ENCODE results near the gene PEPD. TPM values are rescaled to one million over a fixed set of nuclear protein-coding genes. Genes with fewer than 3 reads are reported as not detected.

Gene PEPD
- total RNA-seq, 1 experiment from 2014 or later = 18.3 TPM

GRCh38 chr19:33464733-33465115, 56.9 kb downstream of the PEPD start:
- Mint-ChIP-seq H3K27me3 (ENCODE audit: insufficient read depth, unreplicated experiment) (no peaks in the 10 kb centered on the region), H3K9me3 (ENCODE audit: unreplicated experiment) (no peaks in the 10 kb centered on the region), H3K27ac (ENCODE audit: low read depth, unreplicated experiment) (no peak overlapping the region), H3K4me3 (ENCODE audit: unreplicated experiment) (no peak overlapping the region), H3K36me3 (ENCODE audit: insufficient read depth, unreplicated experiment) (no peaks in the 10 kb centered on the region), H3K4me1 (ENCODE audit: insufficient read depth, unreplicated experiment) (no peaks in the 10 kb centered on the region)
- no peak for TF ChIP-seq CTCF (IDR thresholded peaks at IDR 0.05; ENCODE audit: unreplicated experiment)
- intact Hi-C loops (cut with micrococcal nuclease) = no loop called here
- POLR2A ChIA-PET = no interaction called here
- DNase-seq (ENCODE audit: unreplicated experiment) = no peak
- BruUV-seq (replicated peaks) = no TSS peak
- CTCF ChIA-PET = interaction anchor here (0.6 to 1.4 kb wide), 2 partner anchors 223 to 313 kb away, joined by 3 read pairs; no protein-coding TSS in a partner anchor

GRCh38 chr19:33464010-33464732, 57.4 kb downstream of the PEPD start:
- DNase-seq (ENCODE audit: unreplicated experiment) = no peak
- Mint-ChIP-seq H3K27me3 (ENCODE audit: insufficient read depth, unreplicated experiment) (no peaks in the 10 kb centered on the region), H3K36me3 (ENCODE audit: insufficient read depth, unreplicated experiment) (no peaks in the 10 kb centered on the region), H3K9me3 (ENCODE audit: unreplicated experiment) (no peaks in the 10 kb centered on the region), H3K27ac (ENCODE audit: low read depth, unreplicated experiment) (no peak overlapping the region), H3K4me3 (ENCODE audit: unreplicated experiment) (no peak overlapping the region), H3K4me1 (ENCODE audit: insufficient read depth, unreplicated experiment) (no peaks in the 10 kb centered on the region)
- CTCF ChIA-PET = interaction anchor here (1.1 kb wide), 1 partner anchor 269 kb away, joined by 3 read pairs; no protein-coding TSS in a partner anchor
- BruUV-seq (replicated peaks) = no TSS peak
- intact Hi-C loops (cut with micrococcal nuclease) = no loop called here
- POLR2A ChIA-PET = no interaction called here
- no peak for TF ChIP-seq CTCF (IDR thresholded peaks at IDR 0.05; ENCODE audit: unreplicated experiment)

- intact Hi-C loops (cut with micrococcal nuclease) = no loop called here
- no peak for TF ChIP-seq CTCF (IDR thresholded peaks at IDR 0.05; ENCODE audit: unreplicated experiment)
- H3K9me3 Mint-ChIP-seq (ENCODE audit: unreplicated experiment) = no peaks in the 10 kb centered on the region
- ChIA-PET CTCF (interaction anchor here (1.1 kb wide), 1 partner anchor 270 kb away, joined by 3 read pairs; no protein-coding TSS in a partner anchor), POLR2A (interaction anchor here (0.5 to 1.2 kb wide), 2 partner anchors 11 to 147 kb away, joined by 3 read pairs; no protein-coding TSS in a partner anchor)
- no peaks in the 10 kb centered on the region for H3K27me3 Mint-ChIP-seq (ENCODE audit: insufficient read depth, unreplicated experiment)
- no peaks in the 10 kb centered on the region for H3K36me3 Mint-ChIP-seq (ENCODE audit: insufficient read depth, unreplicated experiment)
- BruUV-seq (replicated peaks) = no TSS peak
- no peak overlapping the region for H3K4me3 Mint-ChIP-seq (ENCODE audit: unreplicated experiment)
- no peak overlapping the region for H3K27ac Mint-ChIP-seq (ENCODE audit: low read depth, unreplicated experiment)
- H3K4me1 Mint-ChIP-seq (ENCODE audit: insufficient read depth, unreplicated experiment) = no peaks in the 10 kb centered on the region
- DNase-seq (ENCODE audit: unreplicated experiment) = no peak
These were observed 58.4 kb downstream of the PEPD start for GRCh38 chr19:33463199-33463598.

GRCh38 chr19:33462112-33462791, 59.3 kb downstream of the PEPD start:
- Mint-ChIP-seq H3K27me3 (ENCODE audit: insufficient read depth, unreplicated experiment) (no peaks in the 10 kb centered on the region), H3K4me1 (ENCODE audit: insufficient read depth, unreplicated experiment) (no peaks in the 10 kb centered on the region), H3K9me3 (ENCODE audit: unreplicated experiment) (no peaks in the 10 kb centered on the region), H3K27ac (ENCODE audit: low read depth, unreplicated experiment) (no peak overlapping the region), H3K36me3 (ENCODE audit: insufficient read depth, unreplicated experiment) (no peaks in the 10 kb centered on the region), H3K4me3 (ENCODE audit: unreplicated experiment) (no peak overlapping the region)
- intact Hi-C loops (cut with micrococcal nuclease) = no loop called here
- TF ChIP-seq CTCF (IDR thresholded peaks at IDR 0.05; ENCODE audit: unreplicated experiment) = no peak
- ChIA-PET POLR2A (interaction anchor here (1.2 kb wide), 1 partner anchor 10 kb away, joined by 3 read pairs; no protein-coding TSS in a partner anchor), CTCF (interaction anchor here (0.7 kb wide), 1 partner anchor 634 kb away, joined by 3 read pairs; no protein-coding TSS in a partner anchor)
- no peak for DNase-seq (ENCODE audit: unreplicated experiment)
- no TSS peak for BruUV-seq (replicated peaks)

Measured in MCF 10A (cell line).